ENCODE measurements around the gene DLX6.

- TF ChIP-seq CTCF (IDR thresholded peaks at IDR 0.05; ENCODE audit: low read depth, low read length) (no peak), POLR2A (IDR thresholded peaks at IDR 0.05; ENCODE audit: extremely low read depth, insufficient read length) (no peak)
Measured at GRCh38 chr7:97026715-97027426, 21.5 kb downstream of the DLX6 start.

Data from NB4 (cell line).